Measurements from ENCODE around the gene CPS1.

- TF ChIP-seq CTCF (conservative IDR thresholded peaks at IDR 0.05; ENCODE audit: low read length) (no peak), EZH2phosphoT487 (IDR thresholded peaks at IDR 0.05; ENCODE audit: borderline replicate concordance) (no peak)
Observed at GRCh38 chr2:210522399-210522798, 34.0 kb upstream of the CPS1 start.
